Lower leg skin (tissue), 3 donors: ENCODE data around the gene GPSM1.

Experiments
- CTCF ChIP-seq, 3 donors: fragments of 450-650 bp; IDR thresholded peaks; one replicate each; pipeline ENCODE4 v1.5.1; 2016; ENCODE audit warnings: antibody characterized with exemption in 3 of 3, mild to moderate bottlenecking in 3 of 3, moderate library complexity in 2 of 3
- POLR2A ChIP-seq, 2 donors: fragments of 450-650 bp; IDR thresholded peaks; one replicate each; pipeline ENCODE4 v1.6.1; 2016 to 2017; ENCODE audit warnings: antibody characterized with exemption in 2 of 2, mild to moderate bottlenecking in 1 of 2, moderate library complexity in 1 of 2

GRCh38 chr9:136339958-136340310 lies 12.6 kb downstream of the GPSM1 start:
- TF ChIP-seq CTCF (IDR thresholded peaks at IDR 0.05) (no peak), POLR2A (IDR thresholded peaks at IDR 0.05) (no peak)
